HG02938 (cell line): Measurements from ENCODE around the gene HSBP1L1.

Experiments
- ATAC-seq: cut with Tn5 transposase; IDR thresholded peaks from one replicate; pipeline ENCODE4 v1.9.1; 2021; ENCODE audit warnings: mild to moderate bottlenecking, moderate library complexity; ENCODE audit not compliant: unreplicated experiment

Gene HSBP1L1

DNA sequence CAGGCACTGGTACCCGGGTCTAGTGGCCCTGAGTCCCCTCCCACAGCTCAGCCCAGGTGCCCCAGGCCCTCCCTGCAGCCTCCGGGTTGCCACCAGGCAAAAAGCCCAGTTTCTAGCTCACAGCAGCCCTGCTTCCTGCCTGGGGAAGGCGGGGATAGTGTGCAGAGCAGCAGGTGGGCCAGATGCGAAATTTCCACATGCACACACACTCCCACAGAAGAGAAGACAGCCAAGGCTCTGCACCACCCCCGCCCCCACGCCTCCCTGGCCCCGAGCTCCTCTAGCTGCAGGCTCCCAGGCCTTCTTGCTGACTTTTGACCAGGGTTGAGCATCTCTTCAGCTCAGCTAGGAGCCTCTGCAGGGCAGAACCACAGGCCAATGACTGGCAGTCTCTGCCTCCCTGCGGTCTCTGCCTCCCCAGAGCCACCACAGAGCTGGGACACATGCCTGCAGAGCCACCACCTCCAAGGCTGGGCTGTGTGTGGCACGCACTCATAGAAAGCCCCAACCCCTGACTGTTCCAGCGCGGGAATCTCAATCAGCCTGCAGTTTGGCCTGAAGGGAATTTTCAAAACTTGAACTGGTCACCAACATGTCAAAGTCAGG lies 20.2 kb upstream of the HSBP1L1 start:
- no peak for ATAC-seq

DNA sequence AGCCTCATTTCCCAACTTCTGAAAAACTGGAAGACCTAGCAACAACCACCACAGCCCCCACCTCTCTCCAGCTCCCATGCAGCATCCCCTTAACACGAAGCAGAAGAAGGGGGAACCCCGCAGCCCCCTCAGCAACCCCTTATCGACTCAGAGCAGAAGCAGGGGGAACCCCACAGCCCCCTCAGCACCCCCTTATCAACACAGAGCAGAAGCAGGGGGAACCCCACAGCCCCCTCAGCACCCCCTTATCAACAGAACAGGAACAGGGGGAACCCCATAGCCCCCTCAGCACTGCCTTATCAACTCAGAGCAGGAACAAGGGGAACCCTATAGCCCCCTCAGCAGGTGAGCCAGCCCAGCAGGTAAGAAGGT lies 19.7 kb upstream of the HSBP1L1 start:
- no peak for ATAC-seq

DNA sequence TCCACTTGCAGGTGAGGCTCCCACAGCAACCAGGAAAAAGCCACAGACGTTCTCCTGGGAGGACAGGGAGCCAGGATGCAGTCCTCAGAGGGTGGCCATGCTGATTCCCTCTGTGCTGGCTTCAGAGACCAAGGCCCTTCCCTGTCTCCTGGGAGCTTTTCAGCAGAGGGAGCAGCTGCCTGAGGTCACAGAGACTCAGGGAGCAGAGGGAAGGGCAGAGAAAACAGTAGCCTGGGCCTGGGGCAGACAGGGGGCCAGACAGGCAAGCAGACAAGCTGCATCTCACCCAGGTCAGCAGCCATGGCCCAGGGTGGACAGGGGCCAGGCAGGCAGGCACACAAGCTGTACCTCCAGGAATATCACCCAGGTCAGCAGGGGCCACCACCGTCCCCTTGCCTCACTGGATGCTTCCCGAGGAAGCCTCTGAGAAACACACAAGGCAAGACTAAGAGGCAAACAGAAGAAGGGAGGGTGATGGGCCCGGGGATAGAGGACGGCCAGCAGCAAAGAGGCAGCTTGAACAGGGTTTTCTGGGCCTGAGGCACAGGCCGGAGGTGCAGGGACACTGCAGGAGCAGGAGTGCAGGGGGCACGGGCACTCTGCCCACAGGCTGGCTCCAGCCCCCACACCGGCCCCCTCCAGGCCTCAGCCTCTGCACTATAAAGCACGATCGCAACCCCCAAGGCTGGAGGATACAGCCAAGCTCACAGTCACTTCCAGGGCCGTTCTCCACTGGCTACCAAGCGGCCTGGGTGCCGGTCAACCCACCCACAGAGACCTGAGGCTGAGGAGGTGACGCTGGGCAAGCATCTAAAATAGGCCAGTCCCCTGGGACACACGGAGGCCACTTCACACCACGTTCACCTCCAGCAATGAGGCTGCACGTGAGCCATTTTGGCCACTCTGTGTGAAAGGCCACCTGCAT lies 19.1 kb upstream of the HSBP1L1 start:
- ATAC-seq: no peak

DNA sequence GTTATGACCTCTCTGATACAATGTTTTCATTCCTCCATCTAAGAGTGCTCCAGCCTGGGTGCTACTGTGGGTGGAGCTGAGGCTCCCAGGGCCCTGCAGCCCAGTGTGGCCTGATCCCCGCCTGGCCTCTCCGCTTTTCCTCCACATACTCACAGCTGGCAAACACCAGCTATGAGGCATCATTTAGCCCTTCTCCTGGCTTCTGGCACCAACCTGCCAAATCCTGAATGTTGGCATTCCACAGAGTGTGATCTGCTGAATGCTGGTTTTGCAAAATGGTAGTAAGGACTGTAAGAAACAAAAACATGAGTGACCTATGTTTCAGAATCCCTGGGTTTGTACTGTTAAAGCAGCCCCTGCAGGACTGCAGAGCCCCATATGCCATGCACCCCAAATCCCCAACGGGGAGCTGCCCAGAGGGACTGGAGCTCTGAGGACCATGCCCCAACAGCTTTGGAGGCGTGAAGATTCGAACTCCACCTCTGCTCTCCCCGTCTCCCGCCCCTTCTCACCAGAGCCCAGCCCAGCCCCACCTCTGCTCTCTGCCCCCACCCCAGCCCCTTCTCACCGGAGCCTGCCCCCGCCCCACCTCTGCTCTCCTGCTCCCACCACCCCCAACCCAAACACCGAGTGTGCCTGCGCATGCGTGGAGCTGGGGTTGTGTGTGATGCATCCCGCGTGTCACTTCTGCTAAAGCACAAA lies 17.2 kb upstream of the HSBP1L1 start:
- ATAC-seq: no peak

DNA sequence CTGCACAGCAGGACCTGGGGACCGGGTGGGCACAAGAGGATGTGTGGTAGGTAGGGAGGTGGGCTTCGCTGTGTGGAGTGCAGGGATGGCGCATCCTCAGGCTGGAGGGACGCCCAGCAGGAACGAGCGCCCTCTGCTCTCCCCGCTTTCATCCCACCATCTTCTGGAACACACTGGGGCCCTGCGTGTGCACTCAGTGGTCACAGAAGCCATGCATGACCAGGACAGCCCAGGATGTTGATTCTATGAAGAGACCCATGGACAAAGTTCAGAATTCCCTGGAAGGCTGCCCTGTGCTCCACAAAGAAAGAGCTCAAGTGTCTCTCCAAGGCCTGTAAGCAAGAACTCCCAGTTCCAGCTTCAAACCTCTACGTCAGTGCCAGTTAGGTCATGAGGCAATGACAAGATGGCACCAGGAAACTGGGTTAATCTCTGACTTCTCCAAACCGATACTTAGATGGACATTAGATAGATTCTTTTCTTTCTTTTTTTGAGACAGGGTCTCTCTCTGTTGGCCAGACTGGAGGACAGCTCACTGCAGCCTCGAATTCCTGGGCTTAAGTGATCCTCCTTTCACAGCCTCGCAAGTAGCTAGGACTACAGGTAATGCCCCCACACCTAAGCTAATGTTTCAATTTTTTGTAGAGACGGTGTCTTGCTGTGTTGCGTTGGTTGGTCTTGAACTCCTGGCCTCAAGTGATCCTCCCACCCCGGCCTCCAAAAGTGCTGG lies 16.4 kb upstream of the HSBP1L1 start:
- ATAC-seq: no peak

DNA sequence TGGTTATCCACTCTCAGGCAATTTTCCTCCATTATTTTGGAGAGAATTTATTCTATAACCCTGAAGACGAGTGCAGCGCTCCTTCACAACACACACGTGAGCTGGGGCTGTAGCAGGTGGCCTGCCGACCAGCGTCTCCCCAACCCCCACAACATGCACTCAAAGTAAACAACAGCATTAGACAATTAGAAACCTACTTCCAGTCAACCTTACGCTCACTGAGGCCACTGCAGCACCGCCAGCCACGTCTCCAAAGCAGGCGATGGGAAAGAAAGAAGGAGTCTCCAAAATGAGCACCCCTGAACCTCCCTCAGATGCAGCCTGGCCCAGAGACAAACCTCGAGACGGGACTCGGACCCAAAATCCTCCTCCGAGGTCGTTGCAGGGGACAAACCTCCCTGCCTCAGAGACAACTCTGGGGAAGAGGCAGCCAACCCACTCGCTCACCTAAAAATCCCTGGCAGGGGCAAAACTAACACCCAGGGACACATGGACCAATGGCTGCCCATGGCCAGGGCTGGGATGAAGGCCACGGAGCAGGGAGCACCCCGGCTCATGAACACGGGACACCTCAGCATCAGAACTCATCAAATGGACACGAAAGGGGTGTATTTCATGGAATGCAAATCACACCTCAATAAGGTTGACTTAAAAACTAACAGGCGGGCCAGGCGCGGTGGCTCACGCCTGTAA lies 15.6 kb upstream of the HSBP1L1 start:
- ATAC-seq: no peak

DNA sequence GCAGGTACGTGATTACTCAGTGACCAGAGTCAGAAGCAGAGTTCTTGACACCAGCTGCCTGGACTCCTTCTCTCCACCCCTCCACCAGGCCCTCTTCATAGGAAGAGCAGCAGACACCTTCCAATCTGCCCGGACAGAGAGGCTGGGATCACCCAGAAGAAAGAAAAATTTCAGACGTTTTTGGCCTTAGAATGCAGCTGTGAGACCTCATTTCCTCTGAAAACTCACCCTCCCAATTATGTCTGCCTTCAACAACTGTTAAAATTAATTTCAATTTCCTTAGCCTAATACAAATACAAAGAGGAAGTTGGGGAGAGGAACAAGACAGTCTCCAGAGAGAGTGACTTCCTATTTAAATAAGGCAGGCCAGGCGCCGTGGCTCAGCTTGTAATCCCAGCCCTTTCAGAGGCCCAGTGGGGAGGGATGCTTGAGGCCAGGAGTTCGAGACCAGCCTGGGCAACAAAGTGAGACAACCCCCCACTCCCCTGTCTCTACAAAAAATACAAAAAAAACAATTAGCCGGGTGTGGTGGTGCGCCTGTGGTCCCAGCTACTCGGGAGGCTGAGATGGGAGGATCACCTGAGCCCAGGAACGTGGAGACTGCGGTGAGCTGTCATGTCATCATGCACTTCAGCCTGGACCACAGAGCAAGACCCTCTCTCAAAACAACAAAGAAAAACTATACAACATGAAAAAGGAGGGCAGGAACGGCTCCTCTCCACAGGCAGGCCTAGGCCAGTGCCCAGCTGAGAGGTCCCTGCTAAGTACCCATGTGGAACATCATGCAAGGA lies 14.6 kb upstream of the HSBP1L1 start:
- ATAC-seq: peak; percentile 28

DNA sequence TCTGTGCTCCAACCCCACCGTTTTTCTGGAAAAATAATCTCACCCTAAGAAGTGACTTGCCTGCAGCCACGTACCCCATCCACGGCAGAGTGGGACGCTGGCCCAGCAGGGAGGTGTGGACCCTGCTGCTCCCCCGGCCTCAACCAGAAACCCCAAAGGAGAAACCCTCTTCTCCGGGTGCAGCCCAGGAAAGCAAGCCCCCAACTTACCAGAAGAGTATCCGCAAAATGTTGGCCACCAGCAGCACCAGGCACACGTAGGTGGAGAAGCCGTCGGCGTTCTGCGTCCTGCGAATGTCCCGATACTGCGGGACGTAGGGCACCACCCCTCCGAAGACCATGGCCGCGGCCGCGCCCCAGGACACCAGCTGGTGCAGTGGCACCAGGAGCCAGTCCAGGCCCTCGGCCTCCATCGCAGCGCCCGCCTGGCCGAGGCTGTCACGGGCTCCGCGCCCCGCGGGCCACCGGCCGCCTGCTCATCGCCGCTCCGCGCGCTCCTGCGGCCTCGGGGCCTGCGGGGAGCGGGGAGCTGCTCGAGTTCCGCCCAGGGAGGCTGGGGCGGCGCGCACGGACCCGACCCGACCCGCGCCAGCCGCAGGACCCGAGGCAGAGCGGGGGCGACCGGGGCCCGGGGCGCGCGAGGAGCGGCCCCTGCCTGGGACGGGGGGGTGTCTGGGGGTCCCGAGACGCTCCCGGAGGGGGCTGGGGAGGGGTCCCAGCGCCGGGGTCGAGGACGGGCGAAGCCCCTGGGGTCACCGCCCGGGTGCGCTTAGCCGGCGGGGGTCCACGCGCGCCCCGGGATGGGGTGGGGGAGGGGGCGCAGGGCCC lies 13.7 kb upstream of the HSBP1L1 start:
- no peak for ATAC-seq

DNA sequence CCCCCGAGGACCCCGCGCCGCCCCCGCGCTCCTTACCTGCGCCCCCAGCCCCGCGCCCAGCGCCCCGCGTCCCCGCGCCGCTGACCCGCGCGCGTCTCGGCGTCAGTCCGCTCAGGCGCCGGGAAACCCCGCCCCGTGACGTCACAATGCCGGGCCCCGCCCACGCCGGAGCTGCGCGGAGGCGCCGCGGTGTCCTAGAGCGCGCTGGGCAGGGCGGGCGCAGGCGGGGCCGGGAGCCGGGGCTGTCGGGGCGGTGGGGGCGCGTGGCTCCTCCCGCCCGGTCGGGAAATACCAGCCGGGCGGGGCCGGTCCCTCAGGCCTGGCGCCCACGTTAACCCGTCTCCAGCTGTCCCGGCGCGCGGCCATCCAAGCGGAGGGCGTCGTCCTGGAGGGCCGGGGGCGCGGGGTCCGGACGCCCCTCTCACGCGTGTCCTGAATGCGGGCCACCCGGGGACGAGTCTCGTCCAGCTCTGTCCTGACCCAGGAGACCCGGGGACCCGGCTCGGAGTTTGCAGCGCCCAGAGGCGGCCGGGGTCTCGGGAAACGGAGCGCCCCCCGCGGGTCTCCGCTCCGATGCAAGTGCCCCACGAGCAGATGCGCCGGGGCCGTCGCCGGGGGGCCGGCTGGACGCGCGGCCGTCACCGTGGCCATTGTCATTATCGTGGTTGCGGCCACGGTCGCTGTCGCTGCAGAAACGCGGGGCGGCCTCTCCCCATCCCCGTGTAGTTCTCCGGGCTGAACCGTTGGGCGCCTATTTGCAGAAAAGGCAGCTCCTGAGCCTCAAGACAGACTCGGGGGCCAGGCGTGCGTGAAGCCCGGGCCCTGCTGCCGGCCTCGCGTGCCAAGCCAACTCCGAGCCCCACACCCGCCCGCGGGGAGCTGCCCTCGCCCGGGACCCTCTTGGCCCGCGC lies 12.6 kb upstream of the HSBP1L1 start, which contains the start of gene SLC66A2:
Gene SLC66A2, minus strand, starts transcription at position 109 of the 911 bp plus-strand sequence. CDS start 727 bp downstream, outside the sequence.
- ATAC-seq: no peak

DNA sequence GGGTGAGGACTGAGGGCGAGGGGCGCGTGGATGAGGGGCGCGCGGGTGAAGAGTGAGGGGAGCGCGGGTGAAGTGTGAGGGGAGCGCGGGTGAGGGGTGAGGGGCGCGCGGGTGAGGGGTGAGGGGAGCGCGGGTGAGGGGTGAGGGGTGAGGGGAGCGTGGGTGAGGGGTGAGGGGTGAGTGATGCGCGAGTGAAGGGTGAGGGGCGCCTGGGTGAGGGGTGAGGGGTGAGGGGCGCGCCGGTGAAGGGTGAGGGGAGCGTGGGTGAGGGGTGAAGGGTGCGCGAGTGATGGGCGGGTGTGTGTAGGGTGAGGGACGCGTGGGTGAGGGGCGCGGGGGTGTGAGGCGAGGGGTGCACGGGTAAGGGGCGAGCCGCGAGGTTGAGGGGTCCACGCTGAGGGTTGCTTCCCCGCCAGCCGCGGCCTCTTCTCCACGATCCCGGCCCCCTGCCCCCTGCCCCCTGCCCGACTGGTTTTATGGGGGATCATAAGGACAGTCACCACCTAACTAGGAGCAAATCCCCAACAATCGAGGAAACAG lies 11.9 kb upstream of the HSBP1L1 start:
- no peak for ATAC-seq

DNA sequence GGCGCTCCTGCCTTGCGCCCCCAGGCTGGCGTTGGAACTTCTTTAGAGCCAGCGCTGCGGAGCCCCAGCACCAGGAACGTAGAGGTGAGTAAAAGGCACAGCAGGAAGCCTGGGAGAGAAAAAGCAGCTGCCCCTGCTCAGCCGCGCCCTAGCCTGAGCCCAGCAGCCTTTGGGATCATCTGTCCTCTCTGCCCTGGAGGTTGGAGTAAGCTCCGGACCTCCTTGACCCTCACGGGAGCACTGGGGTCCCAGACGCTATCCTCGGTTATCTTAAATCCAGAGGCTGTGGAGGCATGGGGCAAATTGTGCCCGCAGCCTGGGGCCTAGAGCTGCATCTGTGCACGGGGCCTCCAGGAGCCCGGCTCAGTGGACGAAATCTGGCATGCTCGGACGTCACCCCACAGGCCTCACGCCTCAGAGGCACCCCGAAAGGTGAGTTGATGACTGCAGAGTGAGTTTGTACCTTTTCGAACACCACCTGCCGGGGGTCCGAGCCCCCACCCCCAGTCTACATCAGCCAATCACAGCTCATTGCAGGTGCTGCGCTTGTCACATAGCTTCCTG lies 11.4 kb upstream of the HSBP1L1 start:
- ATAC-seq: no peak

DNA sequence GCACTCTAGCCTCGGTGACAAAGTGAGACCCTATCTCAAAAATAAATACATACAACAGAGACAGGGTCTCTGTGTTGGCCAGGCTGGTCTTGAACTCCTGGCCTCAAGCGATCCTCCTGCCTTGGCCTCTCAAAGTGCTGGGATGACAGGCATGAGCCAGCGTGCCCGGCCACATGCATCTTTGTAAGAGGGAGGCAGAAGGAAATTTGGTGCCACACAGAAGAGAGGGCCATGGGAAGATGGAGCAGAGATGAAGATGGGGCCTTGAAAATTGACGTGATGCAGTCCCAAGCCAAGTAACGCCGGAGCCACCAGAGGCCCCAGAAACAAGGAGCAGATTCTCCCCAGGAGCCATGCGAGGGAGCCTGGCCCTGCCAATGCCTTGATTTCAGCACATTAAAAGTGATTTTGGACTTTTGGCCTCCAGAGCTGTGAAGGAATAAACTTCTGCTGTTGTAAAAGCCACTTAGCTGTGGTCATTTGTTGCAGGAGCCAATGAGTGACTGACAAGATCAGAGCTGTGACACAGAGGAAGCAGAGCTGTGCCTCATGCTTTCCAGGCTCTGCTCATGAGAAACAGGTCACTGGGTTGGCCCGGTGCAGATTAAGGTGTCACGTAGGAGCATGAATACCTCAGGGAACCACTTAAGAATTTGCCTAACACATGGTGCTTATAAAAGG lies 10.3 kb upstream of the HSBP1L1 start:
- no peak for ATAC-seq

DNA sequence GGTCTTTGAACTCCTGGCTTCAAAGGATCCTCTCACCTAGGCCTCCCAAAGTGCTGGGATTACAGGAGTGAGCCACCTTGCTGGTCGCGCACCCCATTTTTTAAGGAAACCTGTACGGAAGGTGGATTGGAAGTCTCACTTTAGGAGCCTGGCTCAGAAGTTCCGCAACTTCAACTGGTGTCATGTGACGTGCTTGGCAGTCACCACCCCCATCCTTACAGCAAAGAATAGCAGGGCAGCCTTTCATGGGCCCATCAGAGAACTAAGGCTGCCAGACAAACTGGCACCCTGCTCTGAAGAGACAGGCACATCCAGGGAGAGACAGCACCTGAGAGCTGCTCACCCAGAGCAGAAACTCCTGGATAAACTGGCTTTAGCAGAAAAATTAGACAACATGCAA lies 9.7 kb upstream of the HSBP1L1 start:
- no peak for ATAC-seq

DNA sequence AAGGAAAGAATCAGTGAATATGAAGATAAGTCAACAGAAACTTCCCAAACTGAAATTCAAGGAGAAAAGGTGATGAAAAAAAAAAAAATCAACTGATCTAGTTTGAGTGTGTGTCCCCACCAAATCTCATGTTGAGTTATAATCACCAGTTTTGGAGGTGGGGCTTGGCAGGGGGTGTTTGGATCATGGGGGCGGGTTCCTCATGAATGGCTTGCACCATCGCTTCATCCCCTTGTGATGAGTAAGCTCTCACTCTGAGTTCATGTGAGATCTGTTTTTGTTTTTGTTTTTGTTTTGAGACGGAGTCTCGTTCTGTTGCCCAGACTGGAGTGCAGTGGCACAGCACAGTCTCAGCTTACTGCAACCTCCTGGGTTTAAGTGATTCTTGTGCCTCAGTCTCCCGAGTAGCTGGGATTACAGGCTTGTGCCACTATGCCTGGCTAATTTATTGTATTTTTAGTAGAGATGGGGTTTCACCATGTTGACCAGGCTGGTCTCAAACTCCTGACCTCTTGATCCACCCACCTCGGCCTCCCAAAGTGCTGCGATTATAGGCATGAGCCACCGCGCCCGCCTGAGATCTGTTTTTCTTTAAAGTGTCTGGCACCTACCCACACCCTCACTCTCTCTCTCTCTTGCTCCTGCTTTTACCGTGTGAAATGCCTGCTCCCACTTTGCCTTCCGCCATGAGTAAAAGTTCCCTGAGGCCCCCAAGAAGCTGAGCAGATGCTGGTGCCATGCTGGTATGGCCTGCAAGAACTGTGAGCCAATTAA lies 9.0 kb upstream of the HSBP1L1 start:
- ATAC-seq: no peak

DNA sequence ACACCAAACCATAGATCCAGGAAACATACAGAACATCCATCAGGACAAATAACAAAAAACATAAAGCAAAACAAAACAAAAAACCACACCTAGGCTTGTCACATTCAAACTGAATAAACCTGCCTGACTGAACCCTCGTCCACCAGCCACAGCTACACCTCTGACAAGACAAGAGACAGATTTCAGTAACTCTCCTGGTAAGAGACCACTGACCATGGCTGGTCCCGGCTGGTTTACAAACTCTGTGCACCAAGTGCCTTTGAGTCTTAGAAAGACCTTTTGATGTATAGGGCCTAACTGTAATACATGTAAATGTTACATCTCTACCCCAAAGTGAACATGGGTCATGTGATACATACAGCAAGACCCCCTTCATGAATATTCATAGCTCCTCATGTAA lies 8.2 kb upstream of the HSBP1L1 start:
- no peak for ATAC-seq

DNA sequence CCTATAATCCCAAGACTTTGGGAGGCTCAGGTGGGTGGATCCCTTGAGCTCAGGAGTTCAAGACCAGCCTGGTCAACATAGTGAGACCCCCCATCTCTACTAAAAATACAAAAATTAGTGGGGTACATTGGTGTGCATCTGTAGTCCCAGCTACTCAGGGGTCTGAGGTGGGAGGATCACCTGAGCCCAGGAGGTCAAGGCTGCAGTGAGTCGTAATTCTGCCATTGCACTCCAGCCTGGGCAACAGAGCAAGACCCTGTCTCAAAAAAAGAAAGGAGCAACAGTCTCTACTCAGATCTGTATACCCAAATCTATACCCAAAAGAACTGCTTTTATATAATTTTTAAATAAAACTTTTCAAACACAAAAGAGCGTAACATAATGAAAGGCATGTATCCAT lies 5.5 kb upstream of the HSBP1L1 start:
- no peak for ATAC-seq
